ENCODE results near the gene GPR55. TPM values are rescaled to one million over a fixed set of nuclear protein-coding genes. Genes with fewer than 3 reads are reported as not detected.

The GPR55 gene
- total RNA-seq, 1 donor from 2014 or later = not detected

- Histone ChIP-seq H3K4me3 (ENCODE audit: insufficient read depth, low read depth, low read length) (no peak overlapping the region), H3K79me2 (ENCODE audit: insufficient read depth, low read length) (no peaks in the 10 kb centered on the region), H3K27me3 (ENCODE audit: insufficient read depth, low read length) (peaks cover 26% of the 10 kb centered on the region), H3K9me3 (ENCODE audit: insufficient read depth, low read depth, low read length) (no peaks in the 10 kb centered on the region), H2AFZ (ENCODE audit: low read depth, low read length) (no peak overlapping the region), H3K4me2 (ENCODE audit: low read length) (no peak overlapping the region), H3K36me3 (ENCODE audit: insufficient read depth, low read length) (no peaks in the 10 kb centered on the region), H3K9ac (ENCODE audit: low read length) (no peak overlapping the region), H3K4me1 (ENCODE audit: insufficient read depth, low read length) (peaks cover 5% of the 10 kb centered on the region), H3K27ac (ENCODE audit: low read depth, low read length) (no peak overlapping the region), H4K20me1 (ENCODE audit: insufficient read depth, low read length) (no peaks in the 10 kb centered on the region)
- Mint-ChIP-seq H3K9me3 (ENCODE audit: unreplicated experiment) (no peaks in the 10 kb centered on the region), H3K4me1 (ENCODE audit: low read depth, unreplicated experiment) (peaks cover 3% of the 10 kb centered on the region), H3K36me3 (ENCODE audit: low read depth, unreplicated experiment) (no peaks in the 10 kb centered on the region), H3K27ac (ENCODE audit: unreplicated experiment) (no peak overlapping the region), H3K27me3 (ENCODE audit: low read depth, unreplicated experiment) (peaks cover 62% of the 10 kb centered on the region), H3K4me3 (ENCODE audit: unreplicated experiment) (no peak overlapping the region)
- DNase-seq (ENCODE audit: low read depth) = no peak
- TF ChIP-seq EZH2 (IDR thresholded peaks at IDR 0.05; ENCODE audit: insufficient read depth, low read length) (no peak), CTCF (IDR thresholded peaks at IDR 0.05; ENCODE audit: insufficient read depth, low read depth, low read length) (no peak)
- no peak for FAIRE-seq
Observed at GRCh38 chr2:230901006-230901405, 24.0 kb downstream of the GPR55 start.

GRCh38 chr2:230900336-230900995 lies 24.6 kb downstream of the GPR55 start:
- Histone ChIP-seq H3K79me2 (ENCODE audit: insufficient read depth, low read length) (no peaks in the 10 kb centered on the region), H3K4me1 (ENCODE audit: insufficient read depth, low read length) (peaks cover under 1% of the 10 kb centered on the region), H2AFZ (ENCODE audit: low read depth, low read length) (no peak overlapping the region), H3K36me3 (ENCODE audit: insufficient read depth, low read length) (no peaks in the 10 kb centered on the region), H4K20me1 (ENCODE audit: insufficient read depth, low read length) (no peaks in the 10 kb centered on the region), H3K27ac (ENCODE audit: low read depth, low read length) (no peak overlapping the region), H3K9ac (ENCODE audit: low read length) (no peak overlapping the region), H3K27me3 (ENCODE audit: insufficient read depth, low read length) (peaks cover 26% of the 10 kb centered on the region), H3K4me3 (ENCODE audit: insufficient read depth, low read depth, low read length) (no peak overlapping the region), H3K9me3 (ENCODE audit: insufficient read depth, low read depth, low read length) (no peaks in the 10 kb centered on the region), H3K4me2 (ENCODE audit: low read length) (no peak overlapping the region)
- Mint-ChIP-seq H3K36me3 (ENCODE audit: low read depth, unreplicated experiment) (no peaks in the 10 kb centered on the region), H3K4me3 (ENCODE audit: unreplicated experiment) (no peak overlapping the region), H3K27me3 (ENCODE audit: low read depth, unreplicated experiment) (peaks cover 60% of the 10 kb centered on the region), H3K27ac (ENCODE audit: unreplicated experiment) (no peak overlapping the region), H3K9me3 (ENCODE audit: unreplicated experiment) (no peaks in the 10 kb centered on the region), H3K4me1 (ENCODE audit: low read depth, unreplicated experiment) (peaks cover 3% of the 10 kb centered on the region)
- no peak for TF ChIP-seq CTCF (IDR thresholded peaks at IDR 0.05; ENCODE audit: insufficient read depth, low read depth, low read length)
- TF ChIP-seq EZH2 (IDR thresholded peaks at IDR 0.05; ENCODE audit: insufficient read depth, low read length) = no peak
- no peak for FAIRE-seq
- no peak for DNase-seq (ENCODE audit: low read depth)

DNA sequence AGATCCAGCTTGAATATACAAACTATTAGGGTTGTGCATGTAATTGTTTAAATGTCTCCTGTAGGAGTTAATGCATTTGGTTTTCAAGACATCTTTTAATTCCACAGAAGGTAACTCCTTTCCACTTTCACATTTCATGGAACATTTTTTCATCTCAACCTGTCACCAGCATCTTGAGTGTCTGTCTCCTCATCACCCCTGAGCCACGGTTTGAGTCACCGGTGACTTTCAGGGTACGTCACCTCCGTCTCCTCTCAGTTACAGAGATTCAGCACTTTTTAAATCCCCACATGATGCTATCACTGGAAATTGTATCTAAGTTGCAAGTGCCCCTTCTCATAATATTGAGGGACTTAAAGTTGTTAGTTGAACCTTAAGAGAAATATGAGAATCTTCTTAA lies 25.3 kb downstream of the GPR55 start:
- Histone ChIP-seq H3K27me3 (ENCODE audit: insufficient read depth, low read length) (peaks cover 26% of the 10 kb centered on the region), H3K79me2 (ENCODE audit: insufficient read depth, low read length) (no peaks in the 10 kb centered on the region), H3K9me3 (ENCODE audit: insufficient read depth, low read depth, low read length) (no peaks in the 10 kb centered on the region), H3K4me2 (ENCODE audit: low read length) (no peak overlapping the region), H3K4me3 (ENCODE audit: insufficient read depth, low read depth, low read length) (no peak overlapping the region), H2AFZ (ENCODE audit: low read depth, low read length) (no peak overlapping the region), H3K9ac (ENCODE audit: low read length) (no peak overlapping the region), H3K36me3 (ENCODE audit: insufficient read depth, low read length) (no peaks in the 10 kb centered on the region), H4K20me1 (ENCODE audit: insufficient read depth, low read length) (no peaks in the 10 kb centered on the region), H3K27ac (ENCODE audit: low read depth, low read length) (no peak overlapping the region), H3K4me1 (ENCODE audit: insufficient read depth, low read length) (no peaks in the 10 kb centered on the region)
- TF ChIP-seq EZH2 (IDR thresholded peaks at IDR 0.05; ENCODE audit: insufficient read depth, low read length) = no peak
- no peak for TF ChIP-seq CTCF (IDR thresholded peaks at IDR 0.05; ENCODE audit: insufficient read depth, low read depth, low read length)
- H3K27ac Mint-ChIP-seq (ENCODE audit: unreplicated experiment) = no peak overlapping the region
- H3K36me3 Mint-ChIP-seq (ENCODE audit: low read depth, unreplicated experiment) = no peaks in the 10 kb centered on the region
- peaks cover 54% of the 10 kb centered on the region for H3K27me3 Mint-ChIP-seq (ENCODE audit: low read depth, unreplicated experiment)
- FAIRE-seq (no peak), DNase-seq (ENCODE audit: low read depth) (no peak)
- H3K4me3 Mint-ChIP-seq (ENCODE audit: unreplicated experiment) = no peak overlapping the region
- no peaks in the 10 kb centered on the region for H3K9me3 Mint-ChIP-seq (ENCODE audit: unreplicated experiment)
- H3K4me1 Mint-ChIP-seq (ENCODE audit: low read depth, unreplicated experiment) = peaks cover 3% of the 10 kb centered on the region

Data from astrocyte (in vitro differentiated cells and primary cell).